Prostate gland (tissue), 2 donors: Measurements from ENCODE around the gene SLC16A6. TPM values are rescaled to one million over a fixed set of nuclear protein-coding genes. Genes with fewer than 3 reads are reported as not detected.

Experiments used
- DNase-seq: peaks from one replicate; pipeline ENCODE4 v3.0.0-alpha.2; 2019; ENCODE audit warnings: low spot score
- H3K27ac ChIP-seq, 2 donors: fragments of 200-600 bp; sonication (generic); 2 replicates each; pipeline ENCODE4 v1.5.1; 2017 to 2019
- H3K27me3 ChIP-seq: fragments of 200-600 bp; sonication (generic); replicated peaks from 2 replicates; pipeline ENCODE4 v1.5.1; 2019; ENCODE audit not compliant: insufficient read depth
- H3K36me3 ChIP-seq, 2 donors: fragments of 200-600 bp; sonication (generic); 1 replicate in 1 of 2; 2 replicates in 1 of 2; pipeline versions ENCODE4 v1.5.1 to v1.8.1; 2017 to 2019
- H3K4me1 ChIP-seq: fragments of 200-600 bp; sonication (generic); replicated peaks from 2 replicates; pipeline ENCODE4 v1.5.1; 2019
- H3K4me3 ChIP-seq, 2 donors: fragments of 200-600 bp; sonication (generic); 2 replicates each; pipeline ENCODE4 v1.5.1; 2017 to 2019
- H3K9me3 ChIP-seq: fragments of 200-600 bp; sonication (generic); 2 replicates; pipeline ENCODE4 v1.5.1; 2017
- POLR2A ChIP-seq: fragments of 450-650 bp; IDR thresholded peaks from one replicate; pipeline ENCODE4 v1.6.1; 2016; ENCODE audit warnings: antibody characterized with exemption, mild to moderate bottlenecking
- POLR2AphosphoS5 ChIP-seq: sonication (generic); formaldehyde crosslinking; IDR thresholded peaks from one replicate; pipeline ENCODE4 v1.6.1; 2017; ENCODE audit warnings: antibody characterized with exemption
- WGBS: methylation state at CpG from one replicate; pipeline ENCODE4 v1.1.5; 2018; 5-methylcytosine and 5-hydroxymethylcytosine counted together
- intact Hi-C: fragments of 100-400 bp; cut with DNase I; formaldehyde crosslinking; loops from one replicate; pipeline ENCODE4 v1.14.2; 2022
- total RNA-seq, 2 donors: library from RNA; depleted of rRNA; stranded (reverse); fragments of >200 nt; gene quantifications; one replicate each; pipeline ENCODE4 v1.1.0, GENCODE V29; 2016
- TF ChIP-seq, protein P1 (sequence below), 4 experiments: fragments of 200-600 bp in 2 of 4; fragments of 450-650 bp in 2 of 4; sonication (generic) in 2 of 4; IDR thresholded peaks; 1 replicate in 3 of 4; 2 replicates in 1 of 4; pipeline ENCODE4 v1.5.1; 2016 to 2019; ENCODE audit warnings: antibody characterized with exemption in 4 of 4, mild to moderate bottlenecking in 2 of 4, moderate library complexity in 2 of 4

SLC16A6 gene
- total RNA-seq, 2 donors from 2014 or later = 0.41 to 0.85 TPM

DNA sequence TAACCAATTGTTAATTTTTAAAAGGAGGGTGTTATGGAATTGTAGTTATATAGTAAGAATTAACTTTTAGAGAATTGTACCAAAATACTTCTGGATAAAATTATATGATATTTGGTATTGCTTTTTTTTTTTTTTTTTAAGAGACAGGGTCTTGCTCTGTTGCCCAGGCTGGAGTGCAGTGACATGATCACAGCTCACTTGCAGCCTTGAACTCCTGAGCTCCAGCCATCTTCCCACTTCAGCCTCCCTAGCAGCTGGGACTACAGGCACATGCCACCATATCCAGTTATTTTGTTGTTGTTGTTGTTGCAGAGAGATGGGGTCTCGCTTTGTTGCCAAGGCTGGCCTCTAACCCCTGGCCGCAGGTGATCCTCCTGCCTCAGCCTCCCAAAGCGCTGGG, 8.9 kb upstream of the SLC16A6 start:
- H3K27ac ChIP-seq = no peak overlapping the region
- H3K9me3 ChIP-seq = no peaks in the 10 kb centered on the region
- intact Hi-C loops = no loop called here
- TF ChIP-seq POLR2AphosphoS5 (no peak), POLR2A (no peak)
- TF ChIP-seq, protein P1, sequence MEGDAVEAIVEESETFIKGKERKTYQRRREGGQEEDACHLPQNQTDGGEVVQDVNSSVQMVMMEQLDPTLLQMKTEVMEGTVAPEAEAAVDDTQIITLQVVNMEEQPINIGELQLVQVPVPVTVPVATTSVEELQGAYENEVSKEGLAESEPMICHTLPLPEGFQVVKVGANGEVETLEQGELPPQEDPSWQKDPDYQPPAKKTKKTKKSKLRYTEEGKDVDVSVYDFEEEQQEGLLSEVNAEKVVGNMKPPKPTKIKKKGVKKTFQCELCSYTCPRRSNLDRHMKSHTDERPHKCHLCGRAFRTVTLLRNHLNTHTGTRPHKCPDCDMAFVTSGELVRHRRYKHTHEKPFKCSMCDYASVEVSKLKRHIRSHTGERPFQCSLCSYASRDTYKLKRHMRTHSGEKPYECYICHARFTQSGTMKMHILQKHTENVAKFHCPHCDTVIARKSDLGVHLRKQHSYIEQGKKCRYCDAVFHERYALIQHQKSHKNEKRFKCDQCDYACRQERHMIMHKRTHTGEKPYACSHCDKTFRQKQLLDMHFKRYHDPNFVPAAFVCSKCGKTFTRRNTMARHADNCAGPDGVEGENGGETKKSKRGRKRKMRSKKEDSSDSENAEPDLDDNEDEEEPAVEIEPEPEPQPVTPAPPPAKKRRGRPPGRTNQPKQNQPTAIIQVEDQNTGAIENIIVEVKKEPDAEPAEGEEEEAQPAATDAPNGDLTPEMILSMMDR (IDR thresholded peaks at IDR 0.05) = no peak
- H3K27me3 ChIP-seq = no peaks in the 10 kb centered on the region
- no peaks in the 10 kb centered on the region for H3K36me3 ChIP-seq
- peaks cover 6% of the 10 kb centered on the region for H3K4me1 ChIP-seq
- H3K4me3 ChIP-seq = no peak overlapping the region
- WGBS = 96% methylated on average over 3 of the region's 3 CpGs
- no peak for DNase-seq

GRCh38 chr17:68298601-68299000, 7.7 kb upstream of the SLC16A6 start:
- H3K27me3 ChIP-seq = no peaks in the 10 kb centered on the region
- intact Hi-C loops = no loop called here
- no peaks in the 10 kb centered on the region for H3K36me3 ChIP-seq
- no peaks in the 10 kb centered on the region for H3K9me3 ChIP-seq
- no peak for DNase-seq
- TF ChIP-seq POLR2A (no peak), POLR2AphosphoS5 (no peak)
- TF ChIP-seq, protein P1 (IDR thresholded peaks at IDR 0.05) = no peak
- H3K4me1 ChIP-seq = peaks cover 6% of the 10 kb centered on the region
- H3K4me3 ChIP-seq = no peak overlapping the region
- no peak overlapping the region for H3K27ac ChIP-seq

DNA sequence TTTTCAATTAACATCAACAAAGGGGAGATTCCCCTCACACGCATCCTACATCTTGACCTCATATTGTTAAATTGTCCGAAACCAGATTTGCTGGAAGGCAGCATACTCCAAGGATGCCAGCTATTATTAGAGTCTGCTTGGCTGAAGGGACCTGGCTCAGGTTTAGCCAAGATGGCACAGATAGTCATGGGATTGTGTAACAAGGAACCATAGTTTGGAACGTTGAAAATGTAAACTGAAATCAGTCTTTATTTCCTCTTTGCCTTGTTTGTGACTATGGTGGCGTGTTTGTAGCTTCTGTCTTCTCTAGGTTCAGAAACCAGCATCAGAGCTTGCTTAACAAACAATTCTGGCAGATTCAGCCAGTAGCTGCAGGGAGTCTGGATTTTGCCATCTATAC, 6.3 kb upstream of the SLC16A6 start:
- WGBS = 44% methylated on average over 4 of the region's 4 CpGs
- peak; percentile 85 for TF ChIP-seq POLR2AphosphoS5
- no peak for TF ChIP-seq POLR2A
- Histone ChIP-seq H3K36me3 (no peaks in the 10 kb centered on the region), H3K27ac (peak overlapping the region; percentile 73 to 76), H3K4me3 (no peak overlapping the region), H3K9me3 (no peaks in the 10 kb centered on the region), H3K4me1 (peaks cover 6% of the 10 kb centered on the region), H3K27me3 (no peaks in the 10 kb centered on the region)
- peak; percentile 79 for DNase-seq
- intact Hi-C loops = no loop called here

DNA sequence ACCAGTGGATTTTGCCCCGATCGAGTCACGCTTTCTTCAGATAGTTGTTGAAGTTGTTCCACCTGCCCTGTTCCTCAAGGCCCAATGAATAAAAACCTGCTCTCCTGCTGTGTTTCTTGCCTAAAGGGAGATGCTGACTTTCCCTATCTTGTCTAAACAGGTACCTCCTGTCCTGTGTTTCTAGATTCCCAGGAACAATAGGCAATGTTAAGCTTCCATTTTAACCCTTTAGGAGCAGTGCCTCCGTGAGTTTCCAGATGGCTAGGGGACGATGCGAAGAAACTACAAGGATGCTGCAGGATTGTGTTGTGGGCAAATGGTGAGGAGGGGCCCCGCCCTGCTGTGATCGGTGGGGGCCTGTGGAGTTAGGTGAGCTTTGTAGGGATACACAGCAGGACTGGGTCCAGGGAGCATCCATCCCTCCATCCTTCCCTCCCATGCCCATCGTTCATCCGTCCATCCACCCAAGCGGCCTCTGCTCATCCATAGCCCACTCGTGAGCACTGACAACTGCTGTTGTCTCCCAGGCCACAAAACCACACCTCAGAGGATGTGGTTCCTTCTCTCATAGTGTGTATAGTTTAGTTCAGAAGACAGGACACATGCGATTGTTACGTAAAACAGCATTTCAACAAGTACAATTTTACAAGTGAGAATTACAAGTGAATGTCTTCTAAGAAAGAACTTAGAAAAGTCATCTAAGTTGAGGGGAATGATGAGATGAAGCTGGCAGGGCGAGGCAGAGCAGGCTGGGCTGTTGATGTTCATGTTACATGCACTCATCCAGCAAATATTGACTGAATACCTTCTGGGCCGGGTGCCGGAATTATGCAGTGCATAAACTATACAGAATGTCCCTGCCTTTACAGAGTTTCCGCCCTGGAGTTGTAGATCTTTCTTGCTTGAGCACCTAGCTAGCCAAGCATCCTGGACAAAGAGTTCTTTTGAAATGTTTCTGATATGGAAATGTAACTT, 5.6 kb upstream of the SLC16A6 start:
- Histone ChIP-seq H3K27me3 (no peaks in the 10 kb centered on the region), H3K4me1 (peaks cover 6% of the 10 kb centered on the region), H3K27ac (peak overlapping the region; percentile 73 to 76), H3K9me3 (no peaks in the 10 kb centered on the region), H3K36me3 (no peaks in the 10 kb centered on the region), H3K4me3 (no peak overlapping the region)
- 61% methylated on average over 18 of the region's 18 CpGs for WGBS
- intact Hi-C loops = no loop called here
- DNase-seq = peak; percentile 95
- TF ChIP-seq, protein P1 (IDR thresholded peaks at IDR 0.05) = no peak
- peak; percentile 87 for TF ChIP-seq POLR2AphosphoS5

- Histone ChIP-seq H3K4me3 (no peak overlapping the region), H3K9me3 (no peaks in the 10 kb centered on the region), H3K36me3 (no peaks in the 10 kb centered on the region), H3K27me3 (no peaks in the 10 kb centered on the region), H3K27ac (no peak overlapping the region), H3K4me1 (peaks cover 12% of the 10 kb centered on the region)
- intact Hi-C loops = no loop called here
- 89% methylated on average over 7 of the region's 7 CpGs for WGBS
- TF ChIP-seq, protein P1 (IDR thresholded peaks at IDR 0.05) = no peak
- TF ChIP-seq POLR2A (no peak), POLR2AphosphoS5 (no peak)
- DNase-seq = no peak
These were observed 4.2 kb upstream of the SLC16A6 start for GRCh38 chr17:68295086-68295485.
